Measurements from ENCODE around the gene MRNIP.

The MRNIP gene

DNA sequence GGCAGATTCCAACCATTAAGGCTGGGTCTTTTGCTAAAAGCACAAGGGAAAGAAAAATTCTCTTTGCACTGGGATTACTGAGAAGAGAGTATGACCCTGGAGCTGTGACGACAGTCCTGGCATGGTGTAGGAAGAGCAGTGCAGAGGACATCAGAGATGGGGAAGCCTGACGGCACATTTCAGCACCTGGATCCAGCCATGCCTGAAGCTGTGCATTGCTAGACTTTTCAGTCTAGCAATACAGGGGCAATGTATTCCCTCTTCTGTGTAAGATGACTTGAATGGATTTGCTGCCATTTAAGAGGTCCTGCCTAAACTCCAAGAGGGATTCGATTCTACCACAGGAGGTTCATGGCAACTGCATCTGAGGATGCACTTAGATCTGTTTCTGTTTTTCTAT lies 12.3 kb upstream of the MRNIP start:
- no peak for TF ChIP-seq POLR2A (IDR thresholded peaks at IDR 0.05; ENCODE audit: low read depth, low read length)
- DNase-seq (ENCODE audit: insufficient read length, low spot score) = no peak
- no peak for FAIRE-seq

DNA sequence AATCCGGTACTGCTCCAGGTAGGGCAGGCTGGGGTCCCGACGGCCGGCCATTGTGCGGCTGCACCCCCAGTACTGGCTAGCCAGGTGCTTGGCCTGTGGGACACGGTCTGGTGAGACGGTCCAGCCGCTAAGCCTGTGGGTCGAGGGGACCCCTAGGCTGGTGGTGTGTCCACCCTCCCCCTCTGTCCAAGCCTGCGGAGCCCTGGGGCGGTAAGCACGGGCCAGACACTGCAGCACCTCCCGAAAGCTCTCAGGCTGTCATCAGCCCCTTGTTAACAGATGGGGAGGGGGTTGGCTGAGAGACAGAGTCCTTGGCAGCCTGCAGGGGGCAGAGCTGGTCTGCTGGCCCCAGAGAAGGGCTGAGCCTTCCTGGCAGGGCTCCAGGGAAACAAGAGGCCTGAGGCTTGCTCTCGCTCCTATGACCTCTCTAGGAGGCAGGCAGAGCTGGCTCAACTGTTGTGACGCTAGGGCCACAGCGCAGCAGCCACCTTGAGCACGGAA lies 11.8 kb upstream of the MRNIP start:
- TF ChIP-seq POLR2A (IDR thresholded peaks at IDR 0.05; ENCODE audit: low read depth, low read length) = no peak
- DNase-seq (ENCODE audit: insufficient read length, low spot score) (no peak), FAIRE-seq (no peak)

DNA sequence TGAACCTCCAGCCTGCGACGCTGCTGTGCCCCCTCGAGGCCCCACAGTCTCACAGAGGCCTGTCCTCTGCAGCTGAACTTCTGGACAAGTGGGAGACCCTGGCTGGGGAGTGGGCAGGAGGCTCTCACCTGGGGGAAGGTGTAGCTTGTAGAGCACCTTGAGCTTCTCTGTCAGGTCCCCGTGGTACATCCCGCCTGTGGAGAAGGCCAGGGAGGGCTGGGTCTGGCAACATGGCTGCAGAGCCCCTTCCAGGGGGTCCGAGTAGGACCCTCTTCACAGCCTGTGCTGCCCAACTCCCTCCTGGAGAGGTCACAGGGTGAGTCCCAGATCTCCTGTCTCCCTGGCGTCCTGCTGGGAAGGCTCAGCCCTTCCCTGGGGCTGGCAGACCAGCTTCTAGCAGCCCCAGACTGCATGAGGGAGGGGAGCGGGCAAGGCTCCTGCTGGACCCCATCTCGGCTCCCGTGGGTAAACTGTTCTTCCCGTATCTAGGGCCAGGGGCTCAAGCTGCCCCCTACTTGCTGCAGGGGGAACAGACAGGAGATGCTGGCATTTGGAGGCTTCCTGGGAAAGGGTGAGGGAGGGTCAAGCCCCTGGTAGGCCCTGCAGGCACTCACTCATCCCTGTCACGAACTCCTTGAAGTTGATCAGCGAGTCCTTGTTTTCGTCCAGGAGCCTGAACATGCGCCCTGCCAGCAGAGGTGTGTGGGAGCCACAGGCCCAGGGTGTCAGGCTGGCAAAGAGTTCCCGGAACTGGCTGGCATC lies 11.2 kb upstream of the MRNIP start:
- DNase-seq (ENCODE audit: insufficient read length, low spot score) (no peak), FAIRE-seq (no peak)
- no peak for TF ChIP-seq POLR2A (IDR thresholded peaks at IDR 0.05; ENCODE audit: low read depth, low read length)

DNA sequence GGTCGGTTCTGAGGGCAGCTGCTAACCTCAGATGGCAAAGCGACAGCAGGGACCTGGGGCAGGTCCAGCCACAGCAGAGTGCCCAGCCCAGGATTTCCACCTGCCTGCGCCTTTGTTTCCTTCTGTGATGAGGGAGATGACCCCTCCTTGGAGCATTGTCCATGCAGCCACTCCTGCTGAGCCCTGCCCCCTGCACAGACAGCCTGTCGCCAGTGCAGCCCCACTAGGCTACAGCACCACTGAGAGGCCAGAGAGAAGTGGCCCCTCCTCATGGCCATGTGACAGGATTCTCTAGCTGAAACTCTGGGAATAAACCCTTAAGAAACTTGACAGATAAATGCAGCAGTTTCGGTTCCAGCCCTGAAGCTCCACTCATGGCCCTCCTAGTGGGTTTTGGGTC lies 10.5 kb upstream of the MRNIP start:
- no peak for DNase-seq (ENCODE audit: insufficient read length, low spot score)
- no peak for FAIRE-seq

DNA sequence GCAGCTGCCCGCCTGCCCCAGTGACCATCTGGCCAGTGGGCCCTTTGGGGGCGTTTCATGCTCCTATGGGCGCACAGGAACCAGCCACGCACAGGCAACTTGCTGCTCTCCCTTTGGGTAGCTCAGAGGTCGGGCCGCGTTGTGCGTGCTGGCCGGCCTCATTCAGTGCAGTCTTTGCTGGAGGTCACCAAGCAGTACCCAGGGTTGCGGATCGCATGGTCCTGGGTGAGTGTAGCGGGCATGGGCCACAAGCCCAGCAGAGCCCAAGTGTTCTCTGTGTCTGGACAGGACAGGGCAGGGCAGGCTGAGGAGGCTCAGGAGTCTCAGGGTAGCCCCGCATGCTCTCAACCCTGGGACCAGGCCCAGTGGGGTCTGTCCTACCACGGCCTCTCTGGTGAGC lies 9.9 kb upstream of the MRNIP start:
- FAIRE-seq = no peak
- TF ChIP-seq POLR2A (IDR thresholded peaks at IDR 0.05; ENCODE audit: low read depth, low read length) = no peak

More for the DNA sequence above, 10.5 kb upstream of the MRNIP start:
- TF ChIP-seq POLR2A (IDR thresholded peaks at IDR 0.05; ENCODE audit: low read depth, low read length) = no peak

DNA sequence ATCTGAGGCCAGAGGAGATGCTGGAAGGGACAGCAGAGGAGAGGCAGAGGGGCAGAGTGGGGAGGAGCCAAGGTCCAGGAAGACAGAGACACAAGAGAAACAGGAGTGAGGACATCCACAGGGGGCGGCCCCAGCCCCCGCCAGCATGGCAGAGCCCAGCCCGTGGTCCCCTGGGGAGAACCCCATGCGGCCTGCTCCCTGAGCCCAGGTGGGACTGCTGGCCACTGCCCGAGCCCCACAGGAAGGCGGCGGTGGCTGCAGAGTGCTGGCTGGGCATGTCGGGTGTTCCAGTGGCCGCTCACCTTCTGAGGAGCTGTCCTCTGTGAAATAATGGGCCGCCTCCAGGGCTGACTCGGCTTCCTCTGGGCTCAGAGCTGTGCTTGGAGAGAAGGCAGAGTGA lies 8.9 kb upstream of the MRNIP start:
- FAIRE-seq (no peak), DNase-seq (ENCODE audit: insufficient read length, low spot score) (no peak)

More for the DNA sequence above, 9.9 kb upstream of the MRNIP start:
- DNase-seq (ENCODE audit: insufficient read length, low spot score) = no peak

DNA sequence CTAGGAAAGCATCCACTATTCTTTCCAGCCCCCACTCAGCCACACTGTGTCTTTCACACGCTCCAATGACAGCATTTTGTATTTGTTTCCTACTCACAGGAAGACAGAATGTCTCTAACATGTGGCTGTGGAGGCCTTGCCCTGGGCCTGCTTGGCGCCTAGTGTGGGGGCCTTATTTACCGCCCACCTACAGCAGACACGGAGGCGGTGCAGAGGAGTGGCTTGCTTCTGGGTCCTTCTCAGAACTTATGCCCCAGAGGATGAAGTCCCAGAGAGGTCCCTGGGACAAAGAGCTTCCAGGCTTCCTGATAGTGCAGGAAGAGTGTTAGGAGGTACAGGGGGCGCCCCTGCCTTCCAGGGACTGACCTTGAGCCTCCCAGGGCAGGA lies 8.5 kb upstream of the MRNIP start:
- DNase-seq (ENCODE audit: insufficient read length, low spot score) (no peak), FAIRE-seq (no peak)
- no peak; the same call in 1 of the 2 replicates for TF ChIP-seq POLR2A (IDR thresholded peaks at IDR 0.05; ENCODE audit: low read depth, low read length)

More for the DNA sequence above, 8.9 kb upstream of the MRNIP start:
- TF ChIP-seq POLR2A (IDR thresholded peaks at IDR 0.05; ENCODE audit: low read depth, low read length) = no peak; the same call in 1 of the 2 replicates

DNA sequence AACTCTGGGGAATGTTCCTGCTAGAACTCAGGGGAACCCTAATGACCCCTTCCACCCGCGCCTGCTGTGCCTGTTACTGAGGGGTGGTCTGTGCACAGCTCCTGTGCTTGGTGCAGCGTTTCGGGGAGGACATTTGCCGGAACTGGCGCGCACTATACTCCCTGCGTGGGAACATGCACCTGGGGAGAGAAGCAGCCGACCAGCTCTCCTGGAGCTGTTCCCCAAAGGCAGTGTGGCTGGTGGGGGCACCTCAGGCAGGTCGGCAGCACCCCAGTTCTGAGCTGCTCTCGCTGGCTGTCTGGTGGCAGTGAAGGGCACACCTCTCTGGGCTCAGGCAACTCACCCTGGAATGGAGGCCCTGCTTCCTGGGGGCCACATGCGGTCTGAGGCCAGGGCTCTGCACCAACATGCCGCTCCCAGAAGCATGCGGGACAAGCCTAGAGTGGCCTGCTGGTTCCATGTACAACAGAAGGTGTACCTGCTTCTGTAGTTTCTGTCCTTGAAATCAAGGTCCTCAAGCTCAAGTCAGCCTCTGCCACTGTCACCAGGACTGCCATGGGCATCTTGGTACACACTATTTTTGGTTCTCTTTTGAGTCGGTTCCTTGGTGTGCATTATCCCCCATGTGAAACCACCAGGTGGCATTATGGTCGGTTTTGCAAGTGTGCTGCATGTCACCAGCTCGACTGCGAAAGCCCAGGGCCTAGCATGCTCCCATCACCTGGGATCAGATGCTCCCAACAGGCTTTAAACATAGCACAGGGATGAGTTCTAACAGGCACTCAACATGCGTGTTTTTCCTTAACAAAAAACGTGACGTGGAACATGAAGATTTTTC lies 7.8 kb upstream of the MRNIP start:
- TF ChIP-seq POLR2A (IDR thresholded peaks at IDR 0.05; ENCODE audit: low read depth, low read length) = no peak
- no peak for FAIRE-seq
- DNase-seq (ENCODE audit: insufficient read length, low spot score) = no peak

DNA sequence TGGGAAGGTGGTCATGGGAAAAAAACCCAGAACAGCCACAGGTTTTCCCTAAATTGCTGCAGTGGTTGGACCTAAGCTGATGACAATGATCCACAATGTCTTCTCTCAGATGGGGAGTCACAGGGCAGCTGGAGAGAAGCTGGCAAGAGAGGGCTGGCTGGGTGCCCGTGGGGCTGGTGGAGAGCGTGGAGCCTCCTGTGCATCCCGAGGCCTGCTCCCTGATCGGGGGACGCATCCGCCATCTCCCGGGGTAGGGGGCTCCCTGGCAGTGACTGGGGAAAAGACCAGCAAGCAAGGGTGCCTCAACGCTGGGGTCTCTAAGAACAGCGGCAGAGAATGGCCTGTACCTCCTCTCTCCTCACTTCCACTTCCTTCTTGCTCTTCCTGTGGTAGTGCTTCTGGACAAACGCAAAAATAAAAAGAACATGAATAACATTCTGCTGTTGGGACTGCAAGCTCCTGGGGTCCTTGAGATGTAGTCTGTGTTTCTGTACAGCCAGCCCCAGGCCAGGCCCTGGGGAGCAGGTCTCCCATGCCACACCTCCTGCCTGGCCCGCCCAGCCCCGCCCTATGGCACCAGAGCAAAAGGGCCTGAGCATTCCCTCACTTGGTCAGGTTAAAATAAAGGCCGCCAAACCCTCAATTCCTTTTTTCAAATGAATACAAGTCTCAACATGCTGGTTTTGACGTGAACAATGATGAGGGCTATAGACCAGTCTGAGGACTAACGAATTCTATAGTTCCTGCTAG lies 7.0 kb upstream of the MRNIP start:
- DNase-seq (ENCODE audit: insufficient read length, low spot score) (no peak), FAIRE-seq (no peak)
- no peak for TF ChIP-seq POLR2A (IDR thresholded peaks at IDR 0.05; ENCODE audit: low read depth, low read length)

DNA sequence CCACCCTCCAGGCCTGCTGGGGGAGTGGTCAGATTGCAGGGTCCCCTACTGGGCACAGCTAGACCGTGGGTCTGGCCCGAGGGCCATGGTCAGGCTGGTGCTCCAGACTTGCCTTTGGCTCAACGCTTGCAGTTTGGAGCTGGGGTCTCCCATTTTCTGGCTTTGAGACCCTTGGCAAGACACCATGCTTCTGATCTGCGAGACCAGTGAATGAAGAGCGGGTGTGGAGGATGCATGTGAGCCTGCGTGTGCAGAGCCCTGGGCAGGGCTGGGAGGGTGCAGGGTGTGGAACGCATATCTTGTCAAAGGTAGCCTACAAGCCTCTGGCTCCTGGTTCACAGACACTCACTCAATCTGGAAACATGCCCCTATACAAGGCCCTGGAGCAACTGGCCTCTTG lies 6.1 kb upstream of the MRNIP start:
- DNase-seq (ENCODE audit: insufficient read length, low spot score) (no peak), FAIRE-seq (no peak)
- no peak for TF ChIP-seq POLR2A (IDR thresholded peaks at IDR 0.05; ENCODE audit: low read depth, low read length)

DNA sequence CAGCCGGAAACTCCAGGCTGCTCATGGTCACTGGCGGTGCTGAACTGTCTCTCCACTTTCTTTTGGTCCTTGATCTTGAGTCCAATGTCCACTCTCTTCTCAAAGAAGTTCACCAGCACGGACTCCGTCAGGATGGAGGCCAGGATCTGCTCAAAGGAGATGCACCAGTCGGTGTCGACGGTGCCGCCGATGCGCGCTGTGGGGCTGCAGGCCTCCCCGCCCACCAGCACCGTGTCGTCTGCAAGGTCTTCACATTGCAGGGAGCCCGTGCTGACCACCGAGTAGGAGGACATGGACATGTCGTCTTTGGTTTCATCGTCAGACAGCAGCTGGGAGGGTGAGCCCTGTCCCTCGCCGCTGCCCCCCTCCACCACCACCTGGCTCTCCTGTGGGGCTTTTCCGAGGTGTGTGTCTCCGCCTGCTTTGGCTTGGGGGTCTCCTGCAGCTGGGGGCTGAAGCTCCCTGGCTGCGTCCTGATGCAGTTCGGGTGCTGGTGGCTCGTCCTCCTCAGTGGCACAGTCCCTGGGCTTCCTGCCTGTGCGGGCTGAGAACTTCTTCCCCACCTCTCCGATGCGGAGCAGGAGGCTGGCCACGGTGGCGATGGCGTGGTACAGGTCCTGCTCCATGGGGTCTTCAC lies 5.0 kb upstream of the MRNIP start:
- TF ChIP-seq POLR2A (IDR thresholded peaks at IDR 0.05; ENCODE audit: low read depth, low read length) = no peak
- DNase-seq (ENCODE audit: insufficient read length, low spot score) = no peak
- FAIRE-seq = no peak

DNA sequence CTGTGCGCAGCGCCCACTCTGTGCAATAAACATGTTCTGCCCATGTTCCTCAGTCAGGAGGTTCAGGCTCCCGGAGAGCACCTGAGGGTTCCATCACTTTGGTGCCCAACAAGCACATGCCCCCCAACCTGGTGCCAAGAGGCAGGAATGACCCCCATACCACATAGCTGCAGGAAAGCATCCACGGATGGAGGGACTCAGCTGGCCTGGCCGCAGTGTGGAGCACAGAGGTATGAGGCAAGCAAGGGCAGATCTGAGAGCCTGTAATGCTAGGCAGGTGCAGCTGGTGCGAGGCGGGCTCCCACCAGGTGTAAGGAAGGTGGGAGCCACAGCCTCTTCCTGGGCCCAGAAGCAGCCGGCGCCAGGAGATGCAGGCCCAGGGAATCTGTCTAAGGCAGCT lies 4.3 kb upstream of the MRNIP start:
- no peak for DNase-seq (ENCODE audit: insufficient read length, low spot score)
- no peak for TF ChIP-seq POLR2A (IDR thresholded peaks at IDR 0.05; ENCODE audit: low read depth, low read length)
- no peak for FAIRE-seq

DNA sequence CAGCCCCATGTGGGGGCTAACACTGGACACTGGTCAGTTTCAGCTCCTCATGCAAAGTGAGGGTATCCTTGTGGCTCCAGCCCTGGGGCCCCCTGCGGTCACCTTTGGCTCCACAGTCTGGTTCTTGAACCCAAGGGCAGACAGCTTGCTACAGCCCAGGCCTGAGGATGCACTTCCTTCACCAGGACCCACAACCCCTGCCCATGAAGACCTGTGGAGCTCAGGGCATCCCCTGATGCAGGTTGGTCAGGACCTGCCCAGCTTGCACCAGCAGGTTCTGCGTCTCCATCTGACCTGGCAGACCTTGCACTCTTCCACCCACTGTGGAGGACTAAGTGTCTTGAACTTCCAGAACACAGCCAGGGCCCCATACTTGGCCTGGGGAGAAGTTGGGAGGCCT lies 3.7 kb upstream of the MRNIP start:
- no peak for DNase-seq (ENCODE audit: insufficient read length, low spot score)
- no peak for TF ChIP-seq POLR2A (IDR thresholded peaks at IDR 0.05; ENCODE audit: low read depth, low read length)
- no peak for FAIRE-seq
